ENCODE measurements around the gene MDFIC.

MDFIC gene

DNA sequence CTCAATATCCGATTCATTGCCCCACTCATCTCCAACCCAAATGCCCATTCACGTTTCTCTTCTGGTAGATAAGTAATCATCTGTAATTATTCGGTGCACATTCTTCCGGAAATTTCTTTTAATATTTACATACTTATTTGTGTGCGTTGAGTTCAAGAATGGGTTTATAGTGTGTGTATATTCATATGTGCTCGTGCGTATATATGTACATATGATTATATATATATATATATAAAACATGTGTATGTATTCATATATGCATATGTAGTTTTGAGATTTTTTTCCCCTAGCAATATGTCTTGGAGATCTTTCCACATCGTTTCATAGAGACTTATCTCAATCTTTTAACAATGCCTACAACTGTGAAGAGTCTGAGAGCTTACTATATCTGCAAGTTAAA is 118.2 kb downstream of the MDFIC start:
- no peak for DNase-seq (ENCODE audit: low spot score)

DNA sequence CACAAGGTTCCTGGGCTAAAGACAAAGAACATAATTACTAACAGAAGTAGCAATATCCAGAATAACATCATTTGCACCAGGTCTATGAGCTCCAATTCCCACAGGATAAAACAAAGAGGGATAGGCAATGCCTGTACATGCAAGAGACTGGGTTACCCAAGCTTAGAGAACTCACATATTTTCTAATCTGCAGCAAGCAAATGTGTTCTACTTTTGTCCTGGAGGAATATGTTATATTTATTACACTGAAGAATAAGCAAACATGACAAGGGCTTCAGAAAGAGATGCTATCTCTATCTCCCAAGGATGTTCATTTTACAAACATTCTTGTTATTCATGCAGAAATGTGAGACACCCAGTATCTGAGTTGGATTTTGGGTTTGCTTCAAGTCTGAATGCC is 118.6 kb downstream of the MDFIC start:
- DNase-seq (ENCODE audit: low spot score) = no peak

DNA sequence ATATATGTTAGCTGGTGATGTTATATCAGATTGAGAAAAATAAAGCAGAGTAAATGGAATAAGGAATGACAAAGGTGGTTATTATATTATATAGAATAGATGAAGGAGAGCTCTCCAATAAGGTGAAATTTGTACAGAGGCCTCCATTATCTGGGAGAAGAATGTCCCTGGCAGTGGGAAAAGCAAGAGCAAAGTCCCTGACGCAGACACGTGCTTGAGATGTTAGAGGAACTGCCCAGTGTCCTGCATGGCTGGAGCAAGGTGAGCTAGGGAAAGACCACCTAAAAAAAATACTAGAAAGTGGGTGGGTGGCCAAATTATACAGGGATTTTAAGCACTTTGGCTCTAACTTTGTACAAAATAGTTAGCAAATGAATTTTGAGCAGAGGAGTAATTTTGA is 120.7 kb downstream of the MDFIC start:
- DNase-seq (ENCODE audit: low spot score) = no peak

DNA sequence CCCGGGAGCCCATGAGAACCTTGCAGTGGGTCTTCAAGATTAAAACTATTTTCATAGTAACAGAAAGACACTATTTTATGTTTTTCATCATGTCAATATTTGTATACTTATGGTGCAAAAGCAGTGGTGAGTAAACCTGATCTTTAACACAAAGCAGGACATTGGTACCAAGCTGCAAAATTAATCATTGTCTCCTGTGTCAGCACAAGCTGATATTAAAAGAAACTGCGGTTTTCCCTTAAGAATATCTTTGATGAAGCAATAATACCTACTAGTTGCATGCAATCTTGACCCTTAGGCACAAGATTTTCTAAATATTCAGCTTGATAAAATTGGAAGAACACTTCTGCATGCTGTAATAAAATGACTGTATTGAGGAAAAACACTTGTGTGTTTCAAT is 121.7 kb downstream of the MDFIC start:
- DNase-seq (ENCODE audit: low spot score) = no peak

DNA sequence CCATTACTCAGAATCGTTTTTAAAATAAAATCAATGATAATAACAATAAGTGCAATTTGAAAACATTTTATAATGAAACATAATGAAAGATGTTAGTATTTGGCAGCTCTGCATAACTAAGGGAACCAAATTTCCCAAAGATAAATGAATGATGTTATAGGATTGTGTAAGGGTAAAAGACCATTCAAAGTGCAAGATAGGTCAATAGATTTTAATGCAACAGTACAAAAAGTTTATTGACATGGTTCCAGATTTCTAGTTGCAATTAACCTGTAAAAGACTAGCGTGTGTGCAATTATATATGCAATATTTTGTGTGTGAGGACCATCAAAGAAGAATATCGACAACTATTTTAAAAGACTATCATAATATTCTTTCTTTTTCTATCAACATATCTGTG is 122.3 kb downstream of the MDFIC start:
- no peak for DNase-seq (ENCODE audit: low spot score)

DNA sequence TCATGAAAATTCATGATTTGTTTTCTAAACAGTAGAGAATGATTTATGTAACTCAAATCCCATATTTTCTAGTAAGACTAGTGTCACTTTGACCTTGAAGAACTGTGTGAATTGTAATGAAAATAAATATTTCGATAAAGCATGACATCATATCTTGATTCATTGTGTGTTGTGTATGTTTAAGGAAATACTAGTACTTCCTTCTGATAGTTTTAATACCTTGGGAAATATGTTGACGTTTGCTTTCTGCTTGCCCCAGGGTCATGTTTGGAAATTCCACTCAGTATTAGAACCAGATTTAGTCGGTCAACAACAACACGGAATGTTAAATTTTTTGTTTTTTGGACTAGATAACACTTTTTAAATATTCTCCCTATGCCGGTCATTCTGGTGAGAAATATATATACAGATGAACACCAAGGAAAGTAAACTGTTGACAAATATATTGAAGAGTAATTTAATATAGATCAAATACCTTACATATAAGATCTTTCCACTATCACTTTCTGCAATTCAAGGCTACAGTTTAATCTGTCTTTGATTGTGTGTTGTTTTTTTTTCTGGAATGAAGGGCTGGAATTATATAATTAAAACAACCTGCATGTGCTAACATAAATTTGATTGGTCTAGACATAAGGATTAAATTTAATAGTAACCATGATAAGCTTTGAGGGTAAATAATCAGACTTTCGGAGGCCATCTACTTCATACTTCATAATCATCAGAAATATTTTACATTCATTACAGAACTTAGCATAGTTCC is 126.2 kb downstream of the MDFIC start:
- DNase-seq (ENCODE audit: low spot score) = no peak

DNA sequence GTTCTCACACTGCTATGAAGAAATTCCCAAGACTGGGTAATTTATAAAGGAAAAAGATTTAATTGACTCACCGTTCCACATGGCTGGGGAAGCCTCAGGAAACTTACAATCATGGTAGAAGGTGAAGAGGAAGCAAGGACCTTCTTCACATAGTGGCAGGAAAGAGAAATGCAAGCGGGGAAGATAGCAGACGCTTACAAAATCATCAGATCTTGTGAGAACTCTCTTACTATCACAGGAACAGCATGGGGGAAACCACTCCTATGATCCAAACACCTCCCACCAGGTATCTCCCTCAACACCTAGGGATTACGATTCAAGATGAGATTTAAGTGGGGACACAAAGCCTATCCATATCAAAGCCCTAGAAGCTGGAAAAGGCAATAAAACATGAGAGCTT is 130.8 kb downstream of the MDFIC start:
- DNase-seq (ENCODE audit: low spot score) = peak; percentile 13

DNA sequence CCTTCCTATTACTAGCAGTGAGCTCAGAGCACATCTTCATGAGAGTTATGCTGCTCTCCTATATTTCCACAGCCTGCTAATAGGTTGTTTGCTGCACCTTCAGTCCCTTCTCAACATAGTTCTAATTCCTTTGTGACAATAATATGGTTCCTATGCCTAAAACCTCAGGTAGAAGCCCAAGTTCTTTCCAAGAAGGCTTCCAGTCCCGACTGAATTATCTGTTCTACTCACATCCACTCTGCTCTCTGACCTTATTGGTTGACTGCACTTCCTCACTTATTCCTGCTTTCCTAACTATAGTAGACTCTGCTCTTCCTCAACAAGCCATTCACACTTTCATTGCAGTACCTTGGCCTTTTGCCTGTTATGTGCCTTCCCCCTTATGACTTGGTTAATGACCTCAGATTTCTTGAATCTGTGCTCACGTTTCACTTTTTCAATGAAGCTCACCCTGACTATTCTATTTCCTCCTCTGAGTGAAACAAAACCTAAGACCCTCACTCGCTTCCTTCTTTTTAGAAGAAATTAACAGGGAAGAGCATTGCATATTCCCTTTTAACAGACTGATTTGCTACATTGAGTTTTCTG is 132.7 kb downstream of the MDFIC start:
- DNase-seq (ENCODE audit: low spot score) = no peak

DNA sequence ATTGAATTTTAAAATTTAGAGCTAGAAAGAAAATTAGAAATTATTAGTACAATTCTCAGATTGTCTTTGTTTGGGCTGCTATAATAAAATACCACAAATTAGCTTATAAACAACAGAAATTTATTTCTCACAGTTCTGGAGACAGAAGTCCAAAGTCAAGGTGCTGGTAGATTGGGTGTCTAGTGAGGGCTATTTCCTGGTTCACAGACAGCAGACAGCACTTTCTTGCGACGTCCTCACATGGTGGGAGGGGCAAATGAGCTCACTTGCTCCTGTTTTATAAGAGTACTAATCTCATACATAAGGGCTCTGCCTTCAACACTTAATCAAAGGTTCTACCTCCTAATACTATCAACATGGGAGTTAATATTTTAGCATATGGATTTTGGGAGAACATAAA is 134.1 kb downstream of the MDFIC start:
- DNase-seq (ENCODE audit: low spot score) = no peak

DNA sequence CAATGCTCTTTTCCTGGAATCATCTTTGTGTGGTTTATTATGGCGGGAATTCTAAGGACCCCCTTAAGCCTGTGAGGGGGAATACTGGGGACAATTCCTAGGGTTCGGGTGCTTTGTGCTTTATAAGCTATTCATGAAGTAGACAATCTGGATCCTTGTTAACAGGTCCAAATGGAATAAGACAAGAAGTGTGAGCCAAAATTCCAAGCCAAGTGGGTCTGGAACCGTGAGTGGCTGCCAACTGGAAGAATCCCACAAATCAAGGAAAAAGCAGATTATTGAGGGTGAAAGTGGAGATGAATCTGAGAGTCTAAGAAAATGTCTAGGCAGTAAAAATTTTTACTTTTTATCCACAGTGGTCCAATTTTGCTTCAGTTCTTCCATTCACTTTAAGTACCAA is 136.8 kb downstream of the MDFIC start:
- DNase-seq (ENCODE audit: low spot score) = no peak

DNA sequence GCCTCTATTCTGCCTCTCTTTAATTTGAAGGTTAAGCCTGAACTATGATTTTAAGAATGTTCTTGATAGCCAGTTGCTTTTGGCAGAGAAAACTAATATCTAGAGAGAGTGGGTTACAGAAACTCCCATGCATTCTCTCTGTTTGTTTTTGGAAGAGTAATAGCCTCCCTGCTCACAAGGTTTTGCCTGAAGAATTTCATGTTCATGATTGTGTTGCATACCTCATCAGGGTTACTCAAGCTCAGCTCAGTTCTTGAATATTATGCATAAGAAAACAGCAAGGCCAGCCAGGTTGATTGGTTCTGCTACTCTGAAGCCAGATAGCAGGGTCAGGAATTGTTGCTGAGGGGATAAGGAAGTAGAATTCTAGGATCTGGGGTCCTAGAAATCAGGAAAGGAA is 137.4 kb downstream of the MDFIC start:
- no peak for DNase-seq (ENCODE audit: low spot score)

DNA sequence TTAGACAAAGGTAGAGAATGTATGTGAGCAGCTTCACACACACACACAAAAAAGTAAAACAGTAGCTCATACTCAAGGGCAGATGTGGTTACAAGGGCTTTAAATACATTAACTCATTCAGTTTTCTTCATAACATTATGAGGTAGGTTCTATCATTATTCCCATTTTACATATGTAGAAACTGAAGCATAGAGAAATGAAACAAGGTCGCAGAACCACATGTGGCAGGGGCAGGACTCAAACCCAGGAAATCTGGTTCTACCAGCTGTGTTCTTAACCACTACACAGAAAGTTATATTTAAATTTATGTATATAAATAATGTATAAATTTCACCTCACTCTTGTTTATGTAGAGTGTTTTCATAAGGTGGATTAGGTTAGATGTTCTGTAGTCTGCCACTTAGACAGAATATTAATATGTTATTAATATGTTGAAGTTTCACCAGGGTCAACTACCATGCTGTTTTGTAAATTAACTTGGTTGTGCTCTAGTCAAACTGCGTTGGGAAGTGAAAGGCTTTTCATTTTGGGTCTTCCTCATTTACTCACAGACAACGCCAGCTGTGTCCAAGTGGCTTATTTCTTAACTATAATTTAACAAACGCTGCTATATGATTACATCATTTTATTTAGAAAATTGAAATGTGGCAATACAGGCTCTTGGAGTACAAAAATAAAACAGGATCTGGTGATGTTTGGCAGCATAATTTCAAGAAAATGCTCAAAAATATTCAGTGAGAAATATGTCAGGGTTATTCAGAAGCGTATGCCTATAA is 138.4 kb downstream of the MDFIC start:
- DNase-seq (ENCODE audit: low spot score) = no peak

DNA sequence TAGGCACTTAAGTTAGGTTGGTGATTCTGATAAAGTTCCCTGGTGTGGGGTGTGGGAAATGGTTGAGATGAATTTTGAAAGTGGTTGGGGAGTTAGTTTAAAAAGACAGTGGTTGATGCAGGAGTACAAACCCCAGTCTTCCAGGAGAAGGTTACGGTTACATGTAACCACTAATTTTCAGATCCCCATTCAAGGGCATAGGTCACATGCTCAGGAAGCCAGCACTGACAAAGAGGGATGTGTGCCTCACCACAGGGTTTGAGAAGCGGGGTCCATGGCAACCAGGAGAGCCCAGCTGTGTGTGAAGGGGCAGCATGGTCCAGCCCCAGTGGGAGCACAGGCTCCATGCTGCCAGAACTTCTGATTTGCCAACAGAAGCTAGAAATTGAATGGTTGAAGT is 144.2 kb downstream of the MDFIC start:
- no peak for DNase-seq (ENCODE audit: low spot score)

DNA sequence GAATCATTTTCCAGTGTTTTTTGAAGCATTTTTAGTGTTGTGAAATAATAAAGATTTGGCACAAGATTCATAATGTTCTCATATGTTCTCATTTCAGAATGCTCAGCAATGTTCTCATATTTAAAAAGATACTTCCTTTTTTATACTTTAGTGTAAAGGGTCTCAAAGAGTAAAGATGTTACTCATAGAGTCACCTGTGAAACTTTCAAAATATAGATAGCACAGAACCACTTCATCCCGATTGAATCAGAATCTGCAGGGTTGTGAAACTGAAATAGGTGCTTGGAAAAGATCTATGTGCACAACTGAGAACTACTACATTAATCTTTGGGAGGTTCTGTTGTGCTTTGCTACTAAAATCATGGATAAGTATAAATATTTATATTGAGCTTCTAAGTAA is 144.7 kb downstream of the MDFIC start:
- no peak for DNase-seq (ENCODE audit: low spot score)

DNA sequence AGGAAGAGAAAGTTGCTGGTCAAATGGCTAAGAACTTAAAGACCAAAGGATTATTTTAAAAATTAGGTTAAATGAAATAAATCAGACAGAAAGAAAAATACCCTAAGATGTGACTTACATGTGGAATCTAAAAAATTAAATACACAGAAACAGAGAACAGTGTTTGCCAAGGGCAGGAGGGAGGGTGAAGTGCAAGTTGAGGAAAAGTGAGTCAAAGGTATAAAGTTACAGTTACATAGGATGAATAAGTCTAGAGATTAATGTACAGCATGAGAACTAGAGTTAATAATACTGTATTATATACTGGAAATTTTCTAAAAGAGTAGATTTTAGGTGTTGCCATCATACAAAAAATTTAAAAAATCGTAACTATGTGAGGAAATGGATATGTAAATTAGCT is 146.3 kb downstream of the MDFIC start:
- no peak for DNase-seq (ENCODE audit: low spot score)
